Fibroblast of lung (primary cell): ENCODE results near the gene IRF5. TPM values are rescaled to one million over a fixed set of nuclear protein-coding genes. Genes with fewer than 3 reads are reported as not detected.

ENCODE experiments used
- DNase-seq, 2 donors: peaks; one replicate each; pipeline versions ENCODE4 v3.0.0 to v3.0.0-alpha.2; 2010; ENCODE audit warnings: low read depth in 2 of 2
- H2AFZ ChIP-seq: 2 replicates; pipeline ENCODE4 v1.5.1; 2012; ENCODE audit warnings: low read length, control low read depth, inconsistent platforms
- H3K27ac ChIP-seq: 2 replicates; pipeline ENCODE4 v1.5.1; 2011; ENCODE audit warnings: low read length, control low read depth; ENCODE audit not compliant: insufficient read depth
- H3K27me3 ChIP-seq: 2 replicates; pipeline ENCODE4 v1.5.1; 2011; ENCODE audit warnings: mild to moderate bottlenecking, low read length; ENCODE audit not compliant: control insufficient read depth, insufficient read depth
- H3K36me3 ChIP-seq: 2 replicates; pipeline ENCODE4 v1.5.1; 2011; ENCODE audit warnings: low read length; ENCODE audit not compliant: control insufficient read depth, insufficient read depth
- H3K4me1 ChIP-seq: 2 replicates; pipeline ENCODE4 v1.5.1; 2011; ENCODE audit warnings: low read length; ENCODE audit not compliant: control insufficient read depth, insufficient read depth; ENCODE audit errors: extremely low read depth
- H3K4me2 ChIP-seq: 2 replicates; pipeline ENCODE4 v1.5.1; 2011; ENCODE audit warnings: low read length, control low read depth; ENCODE audit not compliant: insufficient read depth; ENCODE audit errors: extremely low read depth
- H3K4me3 ChIP-seq, 4 experiments: fragments of 200-600 bp in 1 of 4; sonication (generic) in 1 of 4; replicated peaks in 1 of 4; 2 replicates each; pipeline ENCODE4 v1.5.1; 2011 to 2016; ENCODE audit warnings: low read length in 4 of 4, low read depth in 3 of 4, mild to moderate bottlenecking in 3 of 4, control low read depth in 2 of 4, inconsistent platforms in 1 of 4, mixed read lengths in 1 of 4; ENCODE audit not compliant: insufficient read depth in 1 of 4; ENCODE audit errors: control extremely low read depth in 1 of 4
- H3K79me2 ChIP-seq: 2 replicates; pipeline ENCODE4 v1.5.1; 2012; ENCODE audit warnings: mild to moderate bottlenecking, low read length, inconsistent platforms; ENCODE audit not compliant: control insufficient read depth, insufficient read depth
- H3K9ac ChIP-seq: 2 replicates; pipeline ENCODE4 v1.5.1; 2011; ENCODE audit warnings: mild to moderate bottlenecking, low read length, control low read depth; ENCODE audit not compliant: insufficient read depth
- H3K9me3 ChIP-seq: 2 replicates; pipeline ENCODE4 v1.5.1; 2012; ENCODE audit warnings: low read depth, low read length; ENCODE audit not compliant: control insufficient read depth, insufficient read depth
- H4K20me1 ChIP-seq: 2 replicates; pipeline ENCODE4 v1.5.1; 2011; ENCODE audit warnings: low read length; ENCODE audit not compliant: control insufficient read depth, insufficient read depth; ENCODE audit errors: extremely low read depth
- CTCF ChIP-seq, 2 donors: IDR thresholded peaks in 1 of 2; conservative IDR thresholded peaks in 1 of 2; 1 replicate in 1 of 2; 2 replicates in 1 of 2; pipeline ENCODE4 v1.5.1; 2011 to 2012; ENCODE audit warnings: low read length in 2 of 2, control low read depth in 1 of 2, inconsistent platforms in 1 of 2, low read depth in 1 of 2, mild to moderate bottlenecking in 1 of 2
- EZH2 ChIP-seq: IDR thresholded peaks from 2 replicates; pipeline ENCODE4 v1.5.1; 2012; ENCODE audit warnings: low read length, control low read depth, mild to moderate bottlenecking; ENCODE audit errors: missing control alignments
- polyA plus RNA-seq, 2 donors: library from polyadenylated mRNA; depleted of rRNA in 1 of 2; stranded (reverse) in 1 of 2; unstranded in 1 of 2; fragments of >200 nt; gene quantifications; 2 replicates each; pipeline ENCODE4 v1.2.1, GENCODE V29; 2011 to 2012; ENCODE audit warnings: missing spikeins in 1 of 2
- total RNA-seq: library from RNA; depleted of rRNA; stranded (reverse); fragments of >200 nt; gene quantifications from 2 replicates; pipeline ENCODE4 v1.2.1, GENCODE V29; 2014

The IRF5 gene
- total and polyA plus RNA-seq, 2 donors (not counting 1 experiment from before 2014, with no cell fraction given) = 0.33 TPM; not detected in 1

- H2AFZ ChIP-seq = no peak overlapping the region
- H3K79me2 ChIP-seq = no peaks in the 10 kb centered on the region
- H3K36me3 ChIP-seq = no peaks in the 10 kb centered on the region
- H3K27ac ChIP-seq = no peak overlapping the region
- no peak for TF ChIP-seq CTCF (conservative IDR thresholded peaks at IDR 0.05 in 1 of 2, IDR thresholded peaks at IDR 0.05 in 1 of 2; ENCODE audit: low read depth in 1 of 2, low read length in 2 of 2)
- TF ChIP-seq EZH2 = no peak
- DNase-seq = no peak
- H3K4me3 ChIP-seq = no peak overlapping the region
- H3K9me3 ChIP-seq = no peaks in the 10 kb centered on the region
- H3K27me3 ChIP-seq = peaks cover 37% of the 10 kb centered on the region
- no peak overlapping the region for H3K4me2 ChIP-seq
- H3K9ac ChIP-seq = no peak overlapping the region
- H4K20me1 ChIP-seq = no peaks in the 10 kb centered on the region
- no peaks in the 10 kb centered on the region for H3K4me1 ChIP-seq
Measured at GRCh38 chr7:128913870-128914565, 23.7 kb upstream of the IRF5 start.

GRCh38 chr7:128914566-128915151 lies 23.1 kb upstream of the IRF5 start:
- TF ChIP-seq CTCF (conservative IDR thresholded peaks at IDR 0.05 in 1 of 2, IDR thresholded peaks at IDR 0.05 in 1 of 2; ENCODE audit: low read depth in 1 of 2, low read length in 2 of 2) (no peak), EZH2 (peak; percentile 27)
- no peak overlapping the region for H3K9ac ChIP-seq
- no peak for DNase-seq

GRCh38 chr7:128915271-128915819 lies 22.4 kb upstream of the IRF5 start:
- H3K9ac ChIP-seq = no peak overlapping the region
- no peak overlapping the region for H3K4me3 ChIP-seq
- H3K79me2 ChIP-seq = no peaks in the 10 kb centered on the region
- no peak overlapping the region for H2AFZ ChIP-seq
- no peak overlapping the region for H3K27ac ChIP-seq
- H4K20me1 ChIP-seq = no peaks in the 10 kb centered on the region
- H3K36me3 ChIP-seq = no peaks in the 10 kb centered on the region
- TF ChIP-seq EZH2 (peak; percentile 75), CTCF (conservative IDR thresholded peaks at IDR 0.05 in 1 of 2, IDR thresholded peaks at IDR 0.05 in 1 of 2; ENCODE audit: low read depth in 1 of 2, low read length in 2 of 2) (no peak)
- H3K4me2 ChIP-seq = no peak overlapping the region
- DNase-seq = no peak
- no peaks in the 10 kb centered on the region for H3K4me1 ChIP-seq
- peaks cover 38% of the 10 kb centered on the region for H3K27me3 ChIP-seq
- no peaks in the 10 kb centered on the region for H3K9me3 ChIP-seq

More at GRCh38 chr7:128914566-128915151, 23.1 kb upstream of the IRF5 start:
- Histone ChIP-seq H2AFZ (no peak overlapping the region), H3K4me2 (no peak overlapping the region), H3K4me3 (no peak overlapping the region), H3K79me2 (no peaks in the 10 kb centered on the region), H4K20me1 (no peaks in the 10 kb centered on the region), H3K27me3 (peaks cover 35% of the 10 kb centered on the region), H3K36me3 (no peaks in the 10 kb centered on the region), H3K4me1 (no peaks in the 10 kb centered on the region), H3K9me3 (no peaks in the 10 kb centered on the region), H3K27ac (no peak overlapping the region)
